Activated CD4-positive, alpha-beta T cell treated with anti-CD3 and anti-CD28 coated beads for 24 hours (primary cell): Measurements from ENCODE around the gene BIRC2.

Experiments
- DNase-seq, 2 donors: peaks; one replicate each; pipeline ENCODE4 v3.0.0-alpha.2; 2020; ENCODE audit warnings: low read depth in 2 of 2

Gene BIRC2

DNA sequence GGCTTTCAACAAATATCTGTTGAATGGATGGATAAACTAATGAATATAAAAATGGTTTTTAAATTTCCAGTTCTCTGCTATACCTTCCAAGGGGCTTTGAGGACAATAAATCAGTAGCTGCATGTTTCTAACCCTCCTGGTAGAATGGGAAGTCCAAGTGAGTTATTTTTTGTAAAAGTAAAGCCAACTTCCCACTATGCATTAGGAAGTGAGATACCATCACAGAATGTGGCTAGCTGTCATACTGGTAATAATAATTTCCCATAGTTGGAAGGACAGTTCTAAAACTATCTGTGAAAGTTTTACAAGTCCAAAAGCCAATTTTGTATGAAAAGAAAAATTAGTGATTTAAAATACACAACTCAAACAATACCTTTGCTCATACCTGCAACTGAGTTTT lies 55.5 kb downstream of the BIRC2 start:
- no peak for DNase-seq

DNA sequence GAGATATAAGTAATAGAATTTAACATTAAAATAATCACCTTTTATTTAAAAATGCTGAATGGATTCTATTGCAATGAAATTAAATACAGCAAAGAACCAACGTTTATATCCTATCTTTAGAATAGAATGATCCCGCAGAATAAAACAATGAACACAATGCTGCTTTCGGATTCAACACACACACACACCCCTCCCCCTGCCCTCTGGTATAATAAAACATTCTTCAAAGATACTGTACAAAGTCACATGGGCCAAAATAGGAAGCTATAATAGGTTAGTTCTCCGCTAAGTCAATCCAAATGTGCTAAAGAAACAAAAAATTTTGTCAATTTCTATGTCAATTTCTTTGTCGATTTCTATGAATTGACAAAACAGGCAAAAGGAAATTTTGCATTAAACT lies 58.5 kb downstream of the BIRC2 start:
- no peak for DNase-seq

DNA sequence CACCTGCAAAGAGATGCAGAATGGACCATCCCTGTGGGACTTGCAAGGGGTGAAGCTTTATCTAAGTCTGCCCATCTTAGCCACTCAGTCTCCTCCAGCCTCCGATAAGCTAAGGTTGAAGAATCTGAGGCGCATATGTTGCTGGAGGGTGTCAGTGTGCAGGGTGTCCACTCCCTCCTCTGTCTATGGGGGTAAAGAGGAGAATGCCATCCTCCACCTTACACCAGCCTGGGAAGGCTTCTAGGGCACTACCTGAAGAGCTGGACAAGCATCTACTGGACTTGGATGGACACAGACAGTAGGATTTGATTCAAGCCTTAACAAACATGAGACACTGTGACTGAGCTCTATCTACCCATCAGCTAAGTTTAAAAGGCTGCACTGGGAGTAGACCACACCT lies 59.1 kb downstream of the BIRC2 start:
- DNase-seq = no peak

DNA sequence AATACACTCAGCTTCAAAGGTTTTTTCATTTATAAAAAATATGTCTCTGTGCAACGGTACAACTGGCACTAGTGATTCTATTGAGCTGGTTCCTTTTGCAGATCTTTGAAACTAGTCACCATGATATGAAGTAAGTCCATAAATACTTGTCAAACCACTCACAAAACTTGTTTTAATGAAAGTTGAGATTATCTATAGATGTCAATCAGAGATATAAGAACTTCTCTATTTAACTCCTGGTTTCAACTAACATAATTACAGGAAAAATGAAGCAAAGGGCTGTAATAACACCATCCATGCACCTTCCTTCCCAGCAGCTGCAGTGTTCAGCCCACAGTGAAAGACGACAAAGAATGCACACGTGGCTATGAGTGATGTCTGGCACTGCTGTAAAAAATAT lies 60.9 kb downstream of the BIRC2 start:
- DNase-seq = no peak

DNA sequence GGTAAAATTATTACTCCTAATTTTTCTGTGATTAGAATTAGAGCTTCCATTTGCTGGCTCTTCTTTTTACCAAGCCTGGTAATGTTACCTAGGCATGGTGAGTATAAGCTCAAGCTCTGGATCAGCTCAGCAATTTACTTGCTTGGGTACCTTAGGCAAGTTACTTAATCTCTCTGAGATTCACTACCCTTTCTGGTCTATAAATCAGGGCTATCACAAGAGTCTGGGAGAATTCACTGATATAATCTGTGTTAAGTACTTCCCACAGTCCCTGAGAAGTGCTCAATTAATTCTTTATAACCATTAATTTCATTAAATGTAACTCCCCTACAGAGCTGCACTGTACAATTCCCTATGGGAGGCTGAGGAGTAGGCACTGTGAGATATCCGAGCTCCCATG lies 61.3 kb downstream of the BIRC2 start:
- no peak for DNase-seq

DNA sequence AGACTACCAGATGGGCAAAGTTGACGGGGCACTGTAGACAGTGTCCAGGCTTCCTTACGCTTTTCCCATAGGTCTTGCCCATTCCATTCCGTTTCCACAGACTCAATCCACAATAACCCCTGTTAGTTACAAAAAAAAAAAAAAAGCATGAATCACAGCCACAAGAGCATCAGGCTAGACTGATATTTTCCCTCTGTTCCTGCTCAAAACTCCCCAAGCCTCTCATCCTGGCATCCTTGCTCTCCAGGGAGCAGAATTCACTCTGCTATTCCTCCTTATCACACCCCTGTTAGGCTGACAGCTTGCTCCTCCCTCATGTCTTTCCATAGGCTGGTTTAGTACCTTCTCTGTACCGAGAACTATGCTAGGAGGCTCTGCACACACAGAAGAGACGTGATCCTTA lies 63.4 kb downstream of the BIRC2 start:
- no peak for DNase-seq

DNA sequence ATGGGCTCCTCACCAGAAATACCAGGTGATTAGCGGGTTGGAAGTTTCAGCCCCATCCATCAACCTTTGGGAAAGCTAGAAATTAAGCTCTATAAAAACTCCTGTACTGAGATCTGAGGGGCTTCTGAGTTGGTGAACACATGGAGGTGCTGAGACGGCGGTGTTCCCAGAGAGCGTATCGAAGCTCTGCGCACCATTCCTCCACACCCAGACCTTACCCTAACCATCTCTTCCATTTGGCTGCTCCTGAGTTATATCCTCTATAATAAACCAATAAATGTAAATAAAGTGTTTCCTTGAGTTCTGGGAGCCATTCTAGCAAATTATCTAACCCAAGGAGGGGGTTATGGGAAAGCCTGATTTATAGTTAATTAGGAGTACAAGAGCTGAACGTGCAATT lies 64.1 kb downstream of the BIRC2 start:
- no peak for DNase-seq

DNA sequence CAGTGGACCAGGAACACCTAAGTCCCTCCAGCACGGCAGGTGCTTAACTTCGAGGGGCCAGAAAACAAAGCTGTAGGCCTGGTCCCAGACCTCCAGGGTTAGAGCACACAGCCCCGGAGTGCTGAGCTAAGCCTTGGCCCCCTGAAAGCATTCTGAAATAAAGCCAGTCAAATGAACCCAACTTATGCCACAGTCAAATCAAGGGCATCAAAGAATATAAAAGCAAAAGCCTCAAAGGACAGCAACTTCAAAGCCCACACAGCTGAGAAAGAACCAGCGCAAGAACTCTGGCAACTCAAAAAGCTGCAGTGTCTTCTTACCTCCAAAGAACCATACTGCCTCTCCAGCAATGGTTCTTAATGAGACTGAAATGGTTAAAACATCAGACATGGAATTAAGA lies 66.5 kb downstream of the BIRC2 start:
- DNase-seq = no peak

DNA sequence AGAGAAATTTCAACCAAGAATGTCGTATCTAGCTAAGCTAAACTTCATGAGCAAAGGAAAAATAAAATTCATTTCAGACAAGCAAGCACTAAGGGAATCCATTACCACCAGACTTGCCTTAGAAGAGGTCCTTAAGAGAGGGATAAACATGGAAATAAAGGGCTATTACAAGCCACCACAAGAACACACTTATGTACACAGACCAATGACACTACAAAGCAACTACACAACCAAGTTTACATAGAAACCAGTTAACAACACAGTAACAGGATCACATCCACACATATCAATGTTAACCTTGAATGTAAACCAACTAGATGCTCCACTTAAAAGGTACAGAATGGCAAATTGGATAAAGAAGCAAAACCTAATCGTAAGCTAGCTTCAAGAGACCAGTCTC lies 67.5 kb downstream of the BIRC2 start:
- no peak for DNase-seq

DNA sequence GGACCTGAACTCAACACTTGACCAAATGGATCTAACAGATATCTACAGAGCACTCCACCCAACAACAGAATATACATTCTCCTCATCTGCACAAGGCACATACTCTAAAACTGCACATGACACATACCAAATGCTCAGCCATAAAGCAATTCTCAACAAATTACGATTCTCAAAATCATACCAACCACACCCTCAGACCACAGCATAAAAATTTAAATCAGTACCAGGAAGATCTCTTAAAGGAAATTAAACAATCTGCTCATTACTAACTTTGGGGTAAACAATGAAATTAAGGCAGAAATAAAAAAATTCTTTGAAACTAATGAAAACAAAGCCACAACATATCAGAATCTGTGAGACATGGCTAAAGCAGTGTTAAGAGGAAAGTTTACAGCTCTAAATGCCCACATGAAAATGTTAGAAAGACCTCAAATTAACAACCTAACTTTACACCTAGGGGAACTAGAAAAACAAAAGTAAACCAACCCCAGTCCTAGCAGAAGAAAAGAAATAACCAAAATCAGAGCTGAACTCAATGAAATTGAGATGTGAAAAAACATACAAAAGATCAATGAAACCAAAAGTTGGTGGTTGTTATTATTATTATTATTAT lies 68.4 kb downstream of the BIRC2 start:
- DNase-seq = no peak

DNA sequence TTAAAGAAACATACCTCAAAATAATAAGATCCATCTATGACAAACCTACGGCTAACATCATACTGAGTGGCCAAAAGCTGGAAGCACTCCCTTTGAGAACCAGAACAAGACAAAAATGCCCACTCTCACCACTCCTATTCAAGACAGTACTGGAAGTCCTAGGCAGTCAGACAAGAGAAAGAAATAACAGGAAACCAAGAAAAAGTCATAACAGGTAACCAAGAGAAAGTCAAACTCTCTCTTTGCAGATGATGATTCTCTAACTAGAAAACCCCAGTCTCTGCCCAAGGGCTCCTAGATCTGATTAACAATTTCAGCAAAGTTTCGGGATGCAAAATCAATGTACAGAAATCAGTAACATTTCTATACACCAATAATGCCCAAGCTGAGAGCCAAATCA lies 70.0 kb downstream of the BIRC2 start:
- DNase-seq = no peak

DNA sequence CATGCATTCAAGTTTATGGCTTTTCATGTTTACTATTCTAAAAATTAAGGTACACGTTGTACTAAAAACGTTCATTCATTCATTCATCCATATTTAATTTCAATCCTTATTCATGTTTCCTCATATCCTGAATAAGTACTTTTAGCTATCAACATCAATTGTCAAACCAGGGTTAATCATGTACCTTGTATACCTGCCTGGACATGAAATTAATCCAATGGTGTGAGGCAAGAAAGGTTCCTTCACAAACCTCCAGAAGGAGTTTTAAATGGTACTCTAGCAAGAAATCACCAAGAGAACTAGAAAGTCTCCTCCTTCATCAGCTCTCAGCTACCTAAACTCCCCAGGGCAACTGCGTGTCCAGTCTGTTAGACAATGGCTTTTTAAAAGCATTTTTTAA lies 72.2 kb downstream of the BIRC2 start:
- DNase-seq = no peak

DNA sequence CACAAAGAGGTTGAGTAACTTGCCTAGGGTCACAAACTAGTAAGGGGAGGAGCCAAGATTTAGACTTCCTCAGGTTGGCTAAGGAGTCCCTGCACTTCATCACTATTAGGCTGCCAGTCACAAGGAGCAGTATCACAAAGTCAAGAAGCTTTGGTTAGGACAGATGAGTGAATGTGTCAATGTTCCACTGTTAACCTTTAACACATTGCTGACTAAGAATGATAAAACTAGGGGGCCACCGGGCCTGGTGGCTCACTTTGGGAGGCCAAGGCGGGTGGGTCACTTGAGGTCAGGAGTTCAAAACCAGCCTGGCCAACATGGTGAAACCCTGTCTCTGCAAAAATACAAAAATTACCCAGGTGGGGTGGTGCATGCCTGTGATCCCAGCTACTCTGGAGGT lies 73.5 kb downstream of the BIRC2 start:
- no peak for DNase-seq

DNA sequence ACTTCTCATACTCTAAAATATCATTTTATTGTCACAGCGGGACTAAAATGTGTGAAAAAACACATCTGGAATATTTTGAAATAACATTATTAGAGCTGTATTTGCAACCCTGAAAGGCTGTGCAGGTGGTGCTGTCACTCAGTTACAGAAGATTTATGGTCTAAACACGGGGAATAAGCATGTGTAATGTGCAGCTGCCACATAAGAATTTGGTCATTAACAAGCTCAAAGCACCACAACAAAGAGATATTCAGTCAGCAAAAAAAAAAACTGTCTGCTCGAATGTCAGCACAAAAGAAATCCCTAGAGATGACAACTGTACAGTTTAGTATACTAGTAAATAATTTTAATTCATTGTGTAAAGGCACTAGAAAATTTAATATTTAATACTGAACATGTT lies 74.2 kb downstream of the BIRC2 start:
- DNase-seq = no peak

DNA sequence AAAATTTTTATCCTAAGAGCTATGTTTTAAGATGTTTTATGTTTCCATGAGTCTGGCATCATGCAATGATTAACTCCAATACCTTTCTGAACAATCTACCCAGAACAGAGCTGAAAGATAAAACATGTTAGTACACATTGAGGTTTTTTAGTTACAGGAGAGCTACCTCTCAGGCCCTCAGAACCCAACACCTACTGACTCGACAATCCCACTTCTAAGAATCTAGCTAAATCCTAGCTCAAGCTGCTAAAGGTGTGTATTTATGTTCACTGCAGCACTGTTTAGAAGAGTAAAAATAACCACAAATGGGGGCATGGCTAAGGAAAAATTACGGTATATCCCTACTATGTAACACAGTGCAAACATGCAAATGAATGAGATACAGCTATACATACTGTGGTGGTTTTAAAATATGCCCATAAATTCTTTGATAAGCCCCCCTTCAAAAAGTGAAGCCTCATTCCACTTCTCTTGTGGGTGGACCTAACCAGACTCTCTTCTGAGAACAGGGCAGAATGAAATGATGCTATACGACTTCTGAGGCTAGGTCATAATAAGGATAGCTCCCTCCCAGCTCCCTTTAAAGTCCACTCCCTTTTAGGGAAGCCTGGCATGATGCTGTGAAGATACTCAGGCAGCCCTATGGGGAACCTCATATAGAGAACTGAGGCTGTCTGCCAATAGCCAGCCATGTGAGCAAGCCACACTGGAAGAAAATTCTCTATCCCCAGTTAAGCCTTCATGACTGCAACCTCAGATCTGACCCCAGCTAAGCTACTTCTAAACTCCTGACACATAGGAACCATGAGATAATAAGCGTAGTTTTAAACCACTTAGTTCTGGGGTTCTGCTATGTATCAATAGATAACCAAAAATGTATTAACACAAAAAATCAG lies 76.1 kb downstream of the BIRC2 start:
- no peak for DNase-seq

DNA sequence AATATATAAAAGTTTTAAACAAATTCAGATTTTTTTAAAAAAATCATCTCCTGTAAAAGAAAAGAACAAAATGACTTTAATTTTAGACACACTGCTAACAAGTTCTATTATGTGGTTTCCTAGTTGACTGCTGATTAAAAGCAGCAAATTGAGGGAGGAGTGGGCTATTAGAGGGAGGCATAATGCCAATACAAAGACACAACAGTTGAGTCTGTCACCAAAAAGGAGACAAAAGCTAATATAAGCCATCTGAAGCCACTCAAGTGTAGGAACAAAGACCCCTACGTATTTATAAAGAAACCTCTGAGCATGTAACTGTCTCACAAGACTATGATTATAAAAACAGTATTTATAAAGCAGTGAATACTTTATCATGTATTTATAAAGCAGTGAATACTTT lies 76.9 kb downstream of the BIRC2 start:
- no peak for DNase-seq

DNA sequence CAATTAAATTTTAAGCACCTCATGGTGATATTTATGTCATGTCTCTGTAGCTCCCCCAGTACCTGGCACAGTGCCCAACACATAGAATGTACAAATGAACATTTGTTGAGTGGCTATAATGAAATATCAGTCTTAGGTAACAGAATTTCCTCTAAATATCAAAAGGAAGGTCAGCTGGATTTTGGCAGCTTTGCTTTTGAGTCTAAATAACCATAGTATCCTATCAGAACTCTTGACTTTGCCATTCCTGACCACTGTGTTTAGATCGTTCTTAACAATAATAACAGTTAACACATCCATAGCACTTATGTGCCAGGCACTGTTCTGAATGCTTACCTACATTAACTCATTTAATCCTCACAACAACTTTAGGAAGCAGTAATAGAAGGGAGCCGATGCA lies 79.0 kb downstream of the BIRC2 start:
- no peak for DNase-seq

DNA sequence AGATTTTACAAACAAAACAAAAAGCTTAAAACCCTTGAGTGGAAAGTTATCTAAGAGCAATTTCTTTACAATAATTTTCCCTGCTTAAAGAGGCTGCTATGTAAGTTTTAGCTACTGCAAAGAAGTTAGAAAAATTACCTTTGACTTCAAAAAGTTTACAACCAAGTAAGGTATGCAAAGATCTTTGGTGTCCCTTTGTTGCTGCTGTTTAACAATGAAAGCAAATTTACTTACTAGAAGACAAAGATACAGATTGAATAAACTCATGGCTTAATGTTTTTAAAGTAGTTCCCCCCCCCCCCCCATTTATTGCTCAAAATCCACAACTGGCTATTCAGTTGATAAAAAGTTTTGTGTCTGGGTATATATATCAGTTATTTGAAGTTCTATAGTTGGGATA lies 79.6 kb downstream of the BIRC2 start:
- DNase-seq = no peak

DNA sequence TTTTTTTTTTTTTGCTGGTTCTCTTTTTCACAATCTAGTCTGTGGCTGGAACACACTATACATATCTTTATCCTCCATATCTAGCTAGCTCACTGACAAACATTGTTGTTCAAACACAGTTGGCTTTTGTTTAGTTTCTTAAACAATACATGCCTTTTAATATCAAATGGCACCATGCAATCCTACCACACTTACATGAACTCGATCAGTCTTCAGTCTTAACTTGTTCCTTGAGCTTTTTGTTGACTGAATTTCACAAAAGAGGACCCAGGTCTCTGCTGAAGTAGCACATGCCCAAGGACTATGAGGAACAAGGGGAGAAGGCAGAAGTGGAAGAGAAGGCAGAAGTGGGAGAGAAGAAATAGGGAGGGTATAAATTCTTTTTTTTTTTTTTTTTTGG lies 80.1 kb downstream of the BIRC2 start:
- DNase-seq = no peak
